Breast epithelium (tissue), 3 donors: ENCODE measurements around the gene STK32A.

ENCODE experiments used
- CTCF ChIP-seq, 3 donors: fragments of 450-650 bp; IDR thresholded peaks; one replicate each; pipeline ENCODE4 v1.5.1; 2016 to 2017; ENCODE audit warnings: antibody characterized with exemption in 3 of 3, mild to moderate bottlenecking in 3 of 3, moderate library complexity in 3 of 3
- POLR2A ChIP-seq: fragments of 450-650 bp; IDR thresholded peaks from one replicate; pipeline ENCODE4 v1.6.1; 2016; ENCODE audit warnings: antibody characterized with exemption, mild to moderate bottlenecking, moderate library complexity
- POLR2AphosphoS5 ChIP-seq, 3 donors: sonication (generic); formaldehyde crosslinking; IDR thresholded peaks; one replicate each; pipeline ENCODE4 v1.6.1; 2017; ENCODE audit warnings: antibody characterized with exemption in 3 of 3

GRCh38 chr5:147305147-147305546 lies 70.3 kb downstream of the STK32A start:
- TF ChIP-seq CTCF (IDR thresholded peaks at IDR 0.05) (no peak), POLR2AphosphoS5 (IDR thresholded peaks at IDR 0.05) (no peak), POLR2A (no peak)
